Esophagus mucosa (tissue), 1 donor: ENCODE data around the gene ZNF207. TPM values are rescaled to one million over a fixed set of nuclear protein-coding genes. Genes with fewer than 3 reads are reported as not detected.
"Not testable (repeated sequence)": the region's sequence is repeated elsewhere in the genome, so short reads cannot be mapped to it uniquely, and the experiment has no call there.

Experiments used
- ATAC-seq: fragments of 200-7000 bp; cut with Tn5 transposase; one replicate; pipeline ENCODE4 v1.9.1; 2020
- total RNA-seq: library from RNA; stranded (reverse); gene quantifications from one replicate; pipeline ENCODE4 v1.2.4, GENCODE V29; 2023
- donor health status: DM: yes; HTN: yes; CAD: no.

ZNF207 gene
- total RNA-seq, 1 donor from 2014 or later, result 131 TPM

DNA sequence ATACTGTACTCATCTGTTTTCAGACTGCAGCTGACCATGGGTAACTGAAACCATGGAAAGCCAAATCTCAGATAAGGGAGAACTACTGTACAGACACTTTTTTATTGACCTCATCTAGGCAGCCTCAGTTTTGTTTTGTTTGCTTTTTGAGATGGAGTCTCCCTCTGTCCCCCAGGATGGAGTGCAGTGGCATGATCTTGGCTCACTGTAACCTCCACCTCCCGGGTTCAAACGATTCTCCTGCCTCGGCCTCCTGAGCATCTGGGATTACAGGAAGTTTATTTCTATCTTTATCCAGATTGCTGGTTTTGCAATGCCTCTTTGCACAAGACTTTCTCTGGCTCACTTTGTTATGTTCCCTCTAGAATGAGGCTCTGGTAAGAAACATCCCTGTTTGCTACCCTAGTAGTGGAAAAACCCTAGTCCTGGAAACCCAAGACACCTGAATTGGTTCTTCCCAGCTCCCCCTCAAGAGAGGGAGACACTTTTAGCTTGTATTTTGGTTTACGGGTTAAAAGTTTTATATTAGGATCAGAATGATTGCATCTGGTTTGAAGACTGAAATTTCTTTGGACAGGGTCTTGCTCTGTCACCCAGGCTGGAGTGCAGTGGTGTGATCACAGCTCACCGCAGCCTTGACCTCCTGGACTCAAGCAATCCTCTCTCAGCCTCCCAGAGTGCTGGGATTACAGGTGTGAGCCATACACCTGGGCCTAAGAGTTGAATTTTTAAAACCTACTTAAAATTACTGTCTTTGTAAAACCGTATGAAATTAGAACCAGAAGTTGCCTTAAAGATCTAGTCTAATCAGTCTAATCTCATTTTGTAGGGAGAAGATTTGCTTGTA is 38.9 kb downstream of the ZNF207 start:
- no peak for ATAC-seq

DNA sequence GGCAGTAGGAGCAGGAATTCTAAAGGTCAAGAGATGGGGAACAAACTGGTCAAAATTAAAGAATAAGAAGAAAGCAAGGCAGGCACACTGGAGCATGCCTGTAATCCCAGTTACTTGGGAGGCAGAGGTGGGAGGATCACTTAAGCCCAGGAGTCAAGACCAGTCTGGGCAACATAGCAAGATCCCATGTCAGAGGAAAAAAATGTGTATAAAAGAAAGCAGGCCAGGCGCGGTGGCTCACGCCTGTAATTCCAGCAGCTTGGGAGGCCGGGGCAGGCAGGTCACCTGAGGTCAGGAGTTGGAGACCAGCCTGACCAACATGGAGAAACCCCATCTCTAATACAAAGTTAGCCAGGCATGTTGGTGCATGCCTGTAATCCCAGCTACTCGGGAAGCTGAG is 43.9 kb downstream of the ZNF207 start:
- ATAC-seq, result no peak

DNA sequence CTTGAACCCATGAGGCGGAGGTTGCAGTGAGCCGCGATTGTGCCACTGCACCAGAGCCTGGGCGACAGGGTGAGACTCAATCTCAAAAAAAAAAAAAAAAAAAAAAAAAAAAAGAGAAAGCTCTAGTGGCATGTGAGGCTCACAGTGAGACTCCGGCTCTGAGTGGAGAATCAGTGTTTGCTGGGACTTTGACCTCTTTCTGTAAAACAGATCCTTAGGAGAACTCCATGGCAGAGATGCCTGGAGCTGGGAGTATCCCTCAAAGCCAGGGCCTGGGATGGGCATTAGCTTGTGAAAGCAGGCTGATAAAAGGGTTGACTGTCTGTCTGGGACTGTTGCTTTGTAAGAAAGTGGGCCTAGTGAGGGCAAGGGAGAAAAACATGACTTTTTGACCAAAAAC is 46.4 kb downstream of the ZNF207 start:
- ATAC-seq, result no peak

DNA sequence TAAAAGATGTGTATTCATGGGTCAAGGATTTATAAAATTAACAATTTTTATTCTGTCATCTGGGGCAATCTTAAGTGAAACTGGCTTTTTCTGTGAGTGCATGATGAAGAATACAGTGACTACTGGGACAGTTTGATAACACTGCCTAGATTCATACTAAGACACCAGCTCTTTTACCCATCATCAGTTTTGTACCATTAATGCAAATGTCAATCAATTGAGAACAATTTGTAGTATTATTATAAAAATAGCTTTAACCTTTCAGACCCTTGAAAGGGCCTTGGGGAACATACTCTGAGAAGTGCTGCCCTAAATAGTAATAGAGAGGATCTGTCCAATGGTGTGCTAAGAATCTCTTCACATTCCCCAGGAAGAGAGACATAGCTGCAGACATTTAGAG is 49.0 kb downstream of the ZNF207 start:
- no peak for ATAC-seq

DNA sequence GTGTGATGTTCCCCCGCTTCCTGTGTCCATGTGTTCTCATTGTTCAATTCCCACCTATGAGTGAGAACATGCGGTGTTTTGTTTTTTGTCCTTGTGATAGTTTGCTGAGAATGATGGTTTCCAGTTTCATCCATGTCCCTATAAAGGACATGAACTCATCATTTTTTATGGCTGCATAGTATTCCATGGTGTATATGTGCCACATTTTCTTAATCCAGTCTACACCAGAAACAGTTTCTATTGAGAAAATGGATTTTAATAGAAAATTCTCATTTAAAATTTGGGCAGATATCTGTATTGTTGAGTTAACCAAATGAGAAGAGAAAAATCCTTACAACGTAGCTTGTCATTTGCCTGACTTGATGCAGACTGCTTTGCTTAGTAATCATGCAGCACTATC is 60.1 kb downstream of the ZNF207 start:
- ATAC-seq, result not testable (repeated sequence)

DNA sequence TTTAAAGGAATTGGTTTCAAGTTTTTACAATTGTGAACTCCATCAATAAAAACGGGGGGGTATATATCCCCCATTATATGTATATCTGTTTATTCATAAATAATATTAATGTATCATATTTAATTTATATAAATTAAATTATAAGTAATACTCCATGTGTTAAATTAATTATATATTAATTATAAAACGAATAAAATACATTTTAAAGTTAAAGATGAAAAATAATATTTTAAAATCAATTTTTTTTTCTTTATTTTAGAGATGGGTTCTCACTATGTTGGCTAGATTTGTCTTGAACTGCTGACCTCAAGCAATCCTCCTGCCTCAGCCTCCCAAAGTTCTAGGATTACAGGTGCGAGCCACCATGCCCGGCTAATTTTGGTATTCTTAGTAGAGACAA is 76.9 kb downstream of the ZNF207 start:
- ATAC-seq, result no peak

DNA sequence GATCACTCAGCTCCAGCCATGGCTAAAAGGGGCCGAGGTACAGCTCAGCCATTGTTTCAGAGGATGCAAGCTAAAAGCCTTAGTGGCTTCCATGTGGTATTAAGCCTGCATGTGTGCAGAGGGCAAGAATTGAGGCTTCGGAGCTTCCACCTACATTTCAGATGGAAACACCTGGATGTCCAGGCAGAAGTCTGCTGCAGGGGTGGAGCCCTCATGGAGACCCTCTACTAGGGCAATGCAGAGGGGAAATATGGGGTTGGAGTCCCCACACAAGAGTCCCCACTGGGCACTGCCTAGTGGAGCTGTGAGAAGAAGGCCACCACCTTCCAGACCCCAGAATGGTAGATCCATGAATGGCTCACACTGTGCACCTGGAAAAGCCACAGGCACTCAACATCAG is 79.6 kb downstream of the ZNF207 start:
- no peak for ATAC-seq

Other genes with a start within 250 kb of the ZNF207 start
- 16.2 TPM for gene RHOT1, start 207.7 kb upstream of the ZNF207 start, total RNA-seq
- 0.08 TPM for gene RHBDL3, start 84.3 kb upstream of the ZNF207 start, total RNA-seq
- 11.6 TPM for gene C17orf75, start 8.0 kb upstream of the ZNF207 start, total RNA-seq
- 87.0 TPM for gene PSMD11, start 94.4 kb downstream of the ZNF207 start, total RNA-seq
- gene CDK5R1, start 136.8 kb downstream of the ZNF207 start, total RNA-seq, result 12.6 TPM